Non-pigmented ciliary epithelial cell (primary cell): Measurements from ENCODE around the gene ZNF787.
"Not testable (repeated sequence)": the region's sequence is repeated elsewhere in the genome, so short reads cannot be mapped to it uniquely, and the experiment has no call there.

Source experiments
- DNase-seq: peaks from one replicate; pipeline ENCODE4 v3.0.0-alpha.2; 2010; ENCODE audit warnings: low read depth

The ZNF787 gene

GRCh38 chr19:56105090-56105701, 15.9 kb downstream of the ZNF787 start:
- DNase-seq: no peak

GRCh38 chr19:56104423-56104822, 16.7 kb downstream of the ZNF787 start:
- DNase-seq: no peak

- DNase-seq: no peak
These were observed 18.0 kb downstream of the ZNF787 start for GRCh38 chr19:56103027-56103614.

GRCh38 chr19:56101746-56102535, 19.2 kb downstream of the ZNF787 start:
- no peak for DNase-seq

- DNase-seq: no peak
These were observed 20.0 kb downstream of the ZNF787 start for GRCh38 chr19:56101095-56101494.

- DNase-seq: no peak
These were observed 21.2 kb downstream of the ZNF787 start for GRCh38 chr19:56099638-56100539.

- no peak for DNase-seq
These were observed 22.1 kb downstream of the ZNF787 start for GRCh38 chr19:56098731-56099568.

GRCh38 chr19:56098237-56098636, 22.9 kb downstream of the ZNF787 start:
- DNase-seq: not testable (repeated sequence)

- no peak for DNase-seq
These were observed 23.3 kb downstream of the ZNF787 start for GRCh38 chr19:56097776-56098175.

- no peak for DNase-seq
These were observed 23.8 kb downstream of the ZNF787 start for GRCh38 chr19:56097306-56097705.

GRCh38 chr19:56096665-56097064, 24.4 kb downstream of the ZNF787 start:
- no peak for DNase-seq

- DNase-seq: no peak
These were observed 26.6 kb downstream of the ZNF787 start for GRCh38 chr19:56094449-56094848.

GRCh38 chr19:56092685-56093631, 28.1 kb downstream of the ZNF787 start:
- no peak for DNase-seq

GRCh38 chr19:56091751-56092546, 29.1 kb downstream of the ZNF787 start:
- no peak for DNase-seq

- DNase-seq: no peak
These were observed 30.0 kb downstream of the ZNF787 start for GRCh38 chr19:56091066-56091490.

GRCh38 chr19:56089344-56089743, 31.8 kb downstream of the ZNF787 start:
- no peak for DNase-seq

GRCh38 chr19:56088497-56089215, 32.4 kb downstream of the ZNF787 start:
- no peak for DNase-seq

GRCh38 chr19:56087647-56088496, 33.2 kb downstream of the ZNF787 start:
- DNase-seq: no peak
